GM19238 (cell line): ENCODE measurements around the gene TOMM40.
A peak's percentile ranks its signal among the peaks of the same experiment; 100 is the strongest.
"Not testable (repeated sequence)": the region's sequence is repeated elsewhere in the genome, so short reads cannot be mapped to it uniquely, and the experiment has no call there.

Experiments used
- DNase-seq: peaks from one replicate; pipeline ENCODE4 v3.0.0; 2011; ENCODE audit warnings: low spot score; ENCODE audit not compliant: insufficient read length

The TOMM40 gene

DNA sequence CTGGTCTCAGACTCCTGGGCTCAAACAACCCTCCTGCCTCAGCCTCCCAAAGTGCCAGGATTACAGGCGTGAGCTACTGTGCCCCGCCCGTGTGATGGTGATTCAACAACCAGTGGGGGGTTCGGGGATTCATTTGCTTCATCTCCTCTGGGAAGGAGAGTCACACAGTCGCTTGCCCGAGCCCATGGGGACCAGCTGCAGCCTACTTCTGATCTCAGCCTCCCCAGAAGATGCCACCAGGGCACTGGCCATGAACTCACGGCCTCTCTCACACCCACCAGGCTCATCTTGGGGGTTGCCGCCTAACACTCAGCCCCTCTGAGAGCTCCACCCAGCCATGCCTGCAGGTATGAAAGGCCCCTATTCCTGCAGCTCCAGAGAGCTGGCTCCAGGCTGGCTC is 6.8 kb downstream of the TOMM40 start:
- no peak for DNase-seq

DNA sequence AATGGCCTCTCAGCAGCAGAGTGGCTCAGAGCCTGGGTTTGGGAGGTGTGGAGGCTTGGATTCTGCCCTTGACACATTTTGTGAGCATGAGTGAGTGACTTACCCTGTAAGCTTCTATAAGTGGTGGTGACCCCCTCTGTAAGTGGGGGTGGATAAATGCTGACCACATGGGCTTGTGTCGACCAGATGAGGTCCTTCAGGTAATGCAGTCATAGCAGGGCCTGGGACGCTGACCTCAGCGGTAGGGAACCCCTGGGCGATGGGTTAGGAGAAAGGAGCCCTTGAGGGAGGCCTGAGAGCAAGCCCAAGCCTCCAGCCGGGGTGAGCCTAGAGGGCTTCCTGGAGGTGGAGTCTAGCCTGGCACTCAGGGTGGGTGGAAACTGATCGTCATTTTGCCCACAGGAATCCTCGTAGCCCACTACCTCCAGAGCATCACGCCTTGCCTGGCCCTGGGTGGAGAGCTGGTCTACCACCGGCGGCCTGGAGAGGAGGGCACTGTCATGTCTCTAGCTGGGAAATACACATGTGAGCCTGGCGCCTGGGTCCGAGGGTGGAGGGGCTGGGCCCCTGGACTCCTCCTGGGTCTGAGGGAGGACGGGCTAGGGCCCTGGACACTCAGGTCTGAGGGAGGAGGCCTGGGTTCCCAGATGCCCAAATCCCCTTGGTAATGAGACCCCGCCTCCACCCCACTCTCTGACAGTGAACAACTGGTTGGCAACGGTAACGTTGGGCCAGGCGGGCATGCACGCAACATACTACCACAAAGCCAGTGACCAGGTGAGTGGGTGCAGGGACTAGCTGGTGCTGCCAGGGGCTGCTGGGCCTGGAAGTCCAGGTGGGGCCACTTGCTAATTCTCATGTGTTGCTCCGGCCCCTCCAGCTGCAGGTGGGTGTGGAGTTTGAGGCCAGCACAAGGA is 9.5 kb downstream of the TOMM40 start:
- DNase-seq: no peak

DNA sequence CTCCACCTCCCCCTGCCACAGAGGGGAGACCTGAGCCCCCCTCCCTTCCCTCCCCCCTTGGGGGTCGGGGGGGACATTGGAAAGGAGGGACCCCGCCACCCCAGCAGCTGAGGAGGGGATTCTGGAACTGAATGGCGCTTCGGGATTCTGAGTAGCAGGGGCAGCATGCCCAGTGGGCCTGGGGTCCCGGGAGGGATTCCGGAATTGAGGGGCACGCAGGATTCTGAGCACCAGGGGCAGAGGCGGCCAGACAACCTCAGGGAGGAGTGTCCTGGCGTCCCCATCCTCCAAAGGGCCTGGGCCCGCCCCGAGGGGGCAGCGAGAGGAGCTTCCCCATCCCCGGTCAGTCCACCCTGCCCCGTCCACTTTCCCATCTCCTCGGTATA is 12.2 kb downstream of the TOMM40 start:
- no peak for DNase-seq

DNA sequence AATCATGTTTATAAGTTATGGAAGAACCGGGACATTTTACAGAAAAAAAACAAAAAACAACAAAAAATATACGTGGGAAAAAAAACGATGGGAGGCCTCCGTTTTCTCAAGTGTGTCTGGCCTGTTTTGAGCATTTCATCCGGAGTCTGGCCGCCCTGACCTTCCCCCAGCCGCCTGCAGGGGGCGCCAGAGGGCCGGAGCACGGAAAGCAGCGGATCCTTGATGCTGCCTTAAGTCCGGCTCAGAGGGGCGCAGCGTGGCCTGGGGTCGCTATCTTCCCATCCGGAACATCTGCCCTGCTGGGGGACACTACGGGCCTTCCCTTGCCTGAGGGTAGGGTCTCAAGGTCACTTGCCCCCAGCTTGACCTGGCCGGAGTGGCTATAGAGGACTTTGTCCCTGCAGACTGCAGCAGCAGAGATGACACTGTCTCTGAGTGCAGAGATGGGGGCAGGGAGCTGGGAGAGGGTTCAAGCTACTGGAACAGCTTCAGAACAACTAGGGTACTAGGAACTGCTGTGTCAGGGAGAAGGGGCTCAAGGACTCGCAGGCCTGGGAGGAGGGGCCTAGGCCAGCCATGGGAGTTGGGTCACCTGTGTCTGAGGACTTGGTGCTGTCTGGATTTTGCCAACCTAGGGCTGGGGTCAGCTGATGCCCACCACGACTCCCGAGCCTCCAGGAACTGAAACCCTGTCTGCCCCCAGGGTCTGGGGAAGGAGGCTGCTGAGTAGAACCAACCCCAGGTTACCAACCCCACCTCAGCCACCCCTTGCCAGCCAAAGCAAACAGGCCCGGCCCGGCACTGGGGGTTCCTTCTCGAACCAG is 12.8 kb downstream of the TOMM40 start:
- DNase-seq: peak; percentile 71

DNA sequence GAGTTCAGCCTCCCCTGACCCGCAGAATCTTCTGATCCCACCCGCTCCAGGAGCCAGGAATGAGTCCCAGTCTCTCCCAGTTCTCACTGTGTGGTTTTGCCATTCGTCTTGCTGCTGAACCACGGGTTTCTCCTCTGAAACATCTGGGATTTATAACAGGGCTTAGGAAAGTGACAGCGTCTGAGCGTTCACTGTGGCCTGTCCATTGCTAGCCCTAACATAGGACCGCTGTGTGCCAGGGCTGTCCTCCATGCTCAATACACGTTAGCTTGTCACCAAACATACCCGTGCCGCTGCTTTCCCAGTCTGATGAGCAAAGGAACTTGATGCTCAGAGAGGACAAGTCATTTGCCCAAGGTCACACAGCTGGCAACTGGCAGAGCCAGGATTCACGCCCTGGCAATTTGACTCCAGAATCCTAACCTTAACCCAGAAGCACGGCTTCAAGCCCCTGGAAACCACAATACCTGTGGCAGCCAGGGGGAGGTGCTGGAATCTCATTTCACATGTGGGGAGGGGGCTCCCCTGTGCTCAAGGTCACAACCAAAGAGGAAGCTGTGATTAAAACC is 13.5 kb downstream of the TOMM40 start:
- DNase-seq: no peak

DNA sequence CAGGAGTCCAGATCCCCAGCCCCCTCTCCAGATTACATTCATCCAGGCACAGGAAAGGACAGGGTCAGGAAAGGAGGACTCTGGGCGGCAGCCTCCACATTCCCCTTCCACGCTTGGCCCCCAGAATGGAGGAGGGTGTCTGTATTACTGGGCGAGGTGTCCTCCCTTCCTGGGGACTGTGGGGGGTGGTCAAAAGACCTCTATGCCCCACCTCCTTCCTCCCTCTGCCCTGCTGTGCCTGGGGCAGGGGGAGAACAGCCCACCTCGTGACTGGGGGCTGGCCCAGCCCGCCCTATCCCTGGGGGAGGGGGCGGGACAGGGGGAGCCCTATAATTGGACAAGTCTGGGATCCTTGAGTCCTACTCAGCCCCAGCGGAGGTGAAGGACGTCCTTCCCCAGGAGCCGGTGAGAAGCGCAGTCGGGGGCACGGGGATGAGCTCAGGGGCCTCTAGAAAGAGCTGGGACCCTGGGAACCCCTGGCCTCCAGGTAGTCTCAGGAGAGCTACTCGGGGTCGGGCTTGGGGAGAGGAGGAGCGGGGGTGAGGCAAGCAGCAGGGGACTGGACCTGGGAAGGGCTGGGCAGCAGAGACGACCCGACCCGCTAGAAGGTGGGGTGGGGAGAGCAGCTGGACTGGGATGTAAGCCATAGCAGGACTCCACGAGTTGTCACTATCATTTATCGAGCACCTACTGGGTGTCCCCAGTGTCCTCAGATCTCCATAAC is 14.5 kb downstream of the TOMM40 start, which contains the start of gene APOE:
TSS of gene APOE (plus strand) at position 360 of the 724 bp plus-strand sequence. CDS start 829 bp downstream, outside the sequence.
- no peak for DNase-seq

DNA sequence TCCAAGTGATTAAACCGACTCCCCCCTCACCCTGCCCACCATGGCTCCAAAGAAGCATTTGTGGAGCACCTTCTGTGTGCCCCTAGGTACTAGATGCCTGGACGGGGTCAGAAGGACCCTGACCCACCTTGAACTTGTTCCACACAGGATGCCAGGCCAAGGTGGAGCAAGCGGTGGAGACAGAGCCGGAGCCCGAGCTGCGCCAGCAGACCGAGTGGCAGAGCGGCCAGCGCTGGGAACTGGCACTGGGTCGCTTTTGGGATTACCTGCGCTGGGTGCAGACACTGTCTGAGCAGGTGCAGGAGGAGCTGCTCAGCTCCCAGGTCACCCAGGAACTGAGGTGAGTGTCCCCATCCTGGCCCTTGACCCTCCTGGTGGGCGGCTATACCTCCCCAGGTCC is 16.6 kb downstream of the TOMM40 start:
- DNase-seq: no peak

DNA sequence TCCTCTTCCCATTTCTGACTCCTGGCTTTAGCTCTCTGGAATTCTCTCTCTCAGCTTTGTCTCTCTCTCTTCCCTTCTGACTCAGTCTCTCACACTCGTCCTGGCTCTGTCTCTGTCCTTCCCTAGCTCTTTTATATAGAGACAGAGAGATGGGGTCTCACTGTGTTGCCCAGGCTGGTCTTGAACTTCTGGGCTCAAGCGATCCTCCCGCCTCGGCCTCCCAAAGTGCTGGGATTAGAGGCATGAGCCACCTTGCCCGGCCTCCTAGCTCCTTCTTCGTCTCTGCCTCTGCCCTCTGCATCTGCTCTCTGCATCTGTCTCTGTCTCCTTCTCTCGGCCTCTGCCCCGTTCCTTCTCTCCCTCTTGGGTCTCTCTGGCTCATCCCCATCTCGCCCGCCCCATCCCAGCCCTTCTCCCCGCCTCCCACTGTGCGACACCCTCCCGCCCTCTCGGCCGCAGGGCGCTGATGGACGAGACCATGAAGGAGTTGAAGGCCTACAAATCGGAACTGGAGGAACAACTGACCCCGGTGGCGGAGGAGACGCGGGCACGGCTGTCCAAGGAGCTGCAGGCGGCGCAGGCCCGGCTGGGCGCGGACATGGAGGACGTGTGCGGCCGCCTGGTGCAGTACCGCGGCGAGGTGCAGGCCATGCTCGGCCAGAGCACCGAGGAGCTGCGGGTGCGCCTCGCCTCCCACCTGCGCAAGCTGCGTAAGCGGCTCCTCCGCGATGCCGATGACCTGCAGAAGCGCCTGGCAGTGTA is 17.2 kb downstream of the TOMM40 start:
- DNase-seq: no peak

DNA sequence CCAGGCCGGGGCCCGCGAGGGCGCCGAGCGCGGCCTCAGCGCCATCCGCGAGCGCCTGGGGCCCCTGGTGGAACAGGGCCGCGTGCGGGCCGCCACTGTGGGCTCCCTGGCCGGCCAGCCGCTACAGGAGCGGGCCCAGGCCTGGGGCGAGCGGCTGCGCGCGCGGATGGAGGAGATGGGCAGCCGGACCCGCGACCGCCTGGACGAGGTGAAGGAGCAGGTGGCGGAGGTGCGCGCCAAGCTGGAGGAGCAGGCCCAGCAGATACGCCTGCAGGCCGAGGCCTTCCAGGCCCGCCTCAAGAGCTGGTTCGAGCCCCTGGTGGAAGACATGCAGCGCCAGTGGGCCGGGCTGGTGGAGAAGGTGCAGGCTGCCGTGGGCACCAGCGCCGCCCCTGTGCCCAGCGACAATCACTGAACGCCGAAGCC is 17.8 kb downstream of the TOMM40 start:
- no peak for DNase-seq

DNA sequence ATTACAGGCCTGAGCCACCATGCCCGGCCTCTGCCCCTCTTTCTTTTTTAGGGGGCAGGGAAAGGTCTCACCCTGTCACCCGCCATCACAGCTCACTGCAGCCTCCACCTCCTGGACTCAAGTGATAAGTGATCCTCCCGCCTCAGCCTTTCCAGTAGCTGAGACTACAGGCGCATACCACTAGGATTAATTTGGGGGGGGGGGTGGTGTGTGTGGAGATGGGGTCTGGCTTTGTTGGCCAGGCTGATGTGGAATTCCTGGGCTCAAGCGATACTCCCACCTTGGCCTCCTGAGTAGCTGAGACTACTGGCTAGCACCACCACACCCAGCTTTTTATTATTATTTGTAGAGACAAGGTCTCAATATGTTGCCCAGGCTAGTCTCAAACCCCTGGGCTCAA is 18.7 kb downstream of the TOMM40 start:
- no peak for DNase-seq

DNA sequence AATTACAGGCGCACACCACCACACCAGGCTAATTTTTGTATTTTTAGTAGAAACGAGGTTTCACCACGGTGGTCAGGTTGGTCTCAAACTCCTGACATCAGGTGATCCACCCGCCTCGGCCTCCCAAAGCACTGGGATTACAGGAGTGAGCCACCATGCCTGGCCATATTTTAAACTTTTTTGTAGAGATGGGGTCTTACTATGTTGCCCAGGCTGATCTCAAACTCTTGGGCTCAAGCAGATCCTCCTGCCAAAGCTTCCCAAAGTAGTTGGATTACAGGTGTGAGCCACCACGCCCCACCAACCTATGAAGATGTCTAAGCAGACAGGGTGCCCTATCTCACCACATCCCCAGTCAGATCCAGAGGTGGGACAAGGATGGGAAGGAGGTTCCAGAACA is 20.8 kb downstream of the TOMM40 start:
- DNase-seq: not testable (repeated sequence)

DNA sequence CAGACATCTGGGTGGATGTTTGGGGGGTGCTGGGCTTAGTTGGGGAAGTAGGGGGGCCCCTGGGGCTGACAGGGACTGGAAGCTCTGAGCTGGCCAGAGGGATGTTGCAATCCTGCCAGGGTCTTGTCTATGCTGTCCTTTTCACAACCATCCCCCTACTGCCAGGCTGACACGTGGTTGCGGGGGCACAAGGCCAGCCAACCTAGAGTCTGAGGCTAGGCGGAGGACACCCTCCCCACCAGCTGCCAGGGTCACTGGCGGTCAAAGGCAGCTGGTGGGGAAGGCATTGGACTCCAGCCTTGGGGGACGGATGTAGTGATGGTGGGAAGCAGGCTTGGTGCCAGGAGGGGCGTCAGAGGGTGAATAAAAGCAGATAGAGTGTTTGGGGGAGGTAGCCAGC is 21.8 kb downstream of the TOMM40 start:
- no peak for DNase-seq

DNA sequence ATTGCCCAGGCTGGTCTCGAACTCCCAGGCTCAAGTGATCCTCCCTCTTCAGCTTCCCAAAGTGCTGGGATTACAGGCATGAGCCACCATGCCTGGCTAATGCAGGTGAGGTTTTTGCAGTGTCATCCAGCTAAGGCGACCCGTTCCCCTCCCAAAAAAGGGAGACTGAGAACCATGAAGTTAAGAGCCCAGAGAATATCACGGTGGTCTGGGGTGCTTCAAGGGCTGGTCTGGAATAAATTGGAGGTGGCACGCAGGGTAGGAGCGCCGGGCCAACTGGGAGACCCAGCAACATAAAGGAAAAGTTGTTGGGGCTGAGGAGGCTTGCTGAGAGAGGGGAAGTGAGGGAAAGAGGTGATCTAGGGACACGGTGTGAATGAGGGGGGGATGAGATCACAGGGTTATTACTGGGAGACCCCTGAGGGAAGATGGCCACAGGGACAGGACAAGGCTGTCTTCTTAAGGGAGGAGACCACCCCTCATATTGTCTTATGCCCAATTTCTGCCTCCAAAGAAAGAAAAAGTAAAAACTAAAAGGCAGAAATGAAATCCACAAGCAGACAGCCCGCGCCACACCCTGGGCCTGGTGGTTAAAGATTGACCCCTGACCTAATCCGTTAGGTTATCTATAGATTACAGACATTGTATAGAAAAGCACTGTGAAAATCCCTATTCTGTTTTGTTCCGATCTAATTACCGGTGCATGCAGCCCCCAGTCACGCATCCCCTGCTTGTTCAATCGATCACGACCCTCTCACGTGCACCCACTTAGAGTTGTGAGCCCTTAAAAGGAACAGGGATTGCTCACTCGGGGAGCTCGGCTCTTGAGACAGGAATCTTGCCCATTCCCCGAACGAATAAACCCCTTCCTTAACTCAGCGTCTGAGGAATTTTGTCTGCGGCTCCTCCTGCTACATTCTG is 22.7 kb downstream of the TOMM40 start:
- DNase-seq: not testable (repeated sequence)

DNA sequence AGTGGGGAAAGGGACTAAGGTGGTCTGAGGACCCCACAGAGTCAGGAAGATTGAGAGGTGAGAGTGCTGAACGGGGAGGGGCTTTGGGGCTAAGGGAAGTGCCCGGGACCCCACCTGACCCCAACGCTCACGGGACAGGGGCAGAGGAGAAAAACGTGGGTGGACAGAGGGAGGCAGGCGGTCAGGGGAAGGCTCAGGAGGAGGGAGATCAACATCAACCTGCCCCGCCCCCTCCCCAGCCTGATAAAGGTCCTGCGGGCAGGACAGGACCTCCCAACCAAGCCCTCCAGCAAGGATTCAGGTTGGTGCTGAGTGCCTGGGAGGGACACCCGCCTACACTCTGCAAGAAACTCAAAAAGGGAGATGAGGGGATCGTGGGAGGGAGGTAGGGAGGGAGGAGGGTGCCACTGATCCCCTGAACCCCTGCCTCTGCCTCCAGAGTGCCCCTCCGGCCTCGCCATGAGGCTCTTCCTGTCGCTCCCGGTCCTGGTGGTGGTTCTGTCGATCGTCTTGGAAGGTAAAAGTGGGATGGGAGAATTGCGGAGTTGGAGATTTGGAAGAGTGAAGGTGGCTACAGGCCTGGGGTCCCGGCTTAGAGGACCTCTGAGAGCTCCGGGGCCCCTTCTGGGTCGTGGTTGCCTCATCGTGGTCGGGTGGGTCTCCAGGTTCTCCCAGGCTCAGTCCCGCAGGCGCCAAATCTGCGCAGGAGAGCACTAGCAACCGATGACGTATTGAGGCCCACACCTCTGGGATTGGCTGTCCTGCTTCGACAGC is 23.6 kb downstream of the TOMM40 start, which contains the start of gene APOC1:
TSS of gene APOC1 (plus strand) at position 176 of the 774 bp plus-strand sequence. CDS start at position 460, 284 bp downstream.
- DNase-seq: peak; percentile 98

DNA sequence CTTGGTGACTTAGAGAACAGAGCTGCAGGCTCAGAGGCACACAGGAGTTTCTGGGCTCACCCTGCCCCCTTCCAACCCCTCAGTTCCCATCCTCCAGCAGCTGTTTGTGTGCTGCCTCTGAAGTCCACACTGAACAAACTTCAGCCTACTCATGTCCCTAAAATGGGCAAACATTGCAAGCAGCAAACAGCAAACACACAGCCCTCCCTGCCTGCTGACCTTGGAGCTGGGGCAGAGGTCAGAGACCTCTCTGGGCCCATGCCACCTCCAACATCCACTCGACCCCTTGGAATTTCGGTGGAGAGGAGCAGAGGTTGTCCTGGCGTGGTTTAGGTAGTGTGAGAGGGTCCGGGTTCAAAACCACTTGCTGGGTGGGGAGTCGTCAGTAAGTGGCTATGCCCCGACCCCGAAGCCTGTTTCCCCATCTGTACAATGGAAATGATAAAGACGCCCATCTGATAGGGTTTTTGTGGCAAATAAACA is 33.2 kb downstream of the TOMM40 start:
- no peak for DNase-seq

DNA sequence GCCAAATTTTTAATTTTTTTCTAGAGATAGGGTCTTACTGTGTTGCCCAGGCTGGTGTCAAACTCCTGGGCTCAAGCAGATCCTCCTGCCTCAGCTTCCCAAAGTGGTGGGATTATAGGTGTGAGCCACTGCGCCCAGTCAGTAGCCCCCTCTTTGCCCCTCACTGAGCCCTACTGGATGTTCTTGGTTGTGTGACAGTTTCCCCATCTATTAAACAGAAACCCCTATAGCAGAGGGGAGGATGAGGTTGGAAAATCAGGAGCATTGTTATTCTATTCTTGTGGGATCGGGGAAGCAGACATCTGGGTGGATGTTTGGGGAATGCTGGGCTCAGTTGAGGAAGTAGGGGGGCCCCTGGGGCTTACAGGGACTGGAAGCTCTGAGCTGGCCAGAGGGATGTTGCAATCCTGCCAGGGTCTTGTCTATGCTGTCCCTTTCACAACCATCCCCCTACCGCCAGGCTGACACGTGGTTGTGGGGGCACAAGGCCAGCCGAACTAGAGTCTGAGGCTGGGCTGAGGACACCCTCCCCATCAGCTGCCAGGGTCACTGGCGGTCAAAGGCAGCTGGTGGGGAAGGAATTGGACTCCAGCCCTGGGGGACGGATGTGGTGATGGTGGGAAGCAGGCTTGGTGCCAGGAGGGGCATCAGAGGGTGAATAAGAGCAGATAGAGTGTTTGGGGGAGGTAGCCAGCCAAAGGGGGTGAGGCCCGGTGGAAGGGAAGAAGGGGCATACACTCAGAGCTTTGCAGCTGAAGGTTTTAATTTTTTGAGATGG is 34.2 kb downstream of the TOMM40 start:
- no peak for DNase-seq

DNA sequence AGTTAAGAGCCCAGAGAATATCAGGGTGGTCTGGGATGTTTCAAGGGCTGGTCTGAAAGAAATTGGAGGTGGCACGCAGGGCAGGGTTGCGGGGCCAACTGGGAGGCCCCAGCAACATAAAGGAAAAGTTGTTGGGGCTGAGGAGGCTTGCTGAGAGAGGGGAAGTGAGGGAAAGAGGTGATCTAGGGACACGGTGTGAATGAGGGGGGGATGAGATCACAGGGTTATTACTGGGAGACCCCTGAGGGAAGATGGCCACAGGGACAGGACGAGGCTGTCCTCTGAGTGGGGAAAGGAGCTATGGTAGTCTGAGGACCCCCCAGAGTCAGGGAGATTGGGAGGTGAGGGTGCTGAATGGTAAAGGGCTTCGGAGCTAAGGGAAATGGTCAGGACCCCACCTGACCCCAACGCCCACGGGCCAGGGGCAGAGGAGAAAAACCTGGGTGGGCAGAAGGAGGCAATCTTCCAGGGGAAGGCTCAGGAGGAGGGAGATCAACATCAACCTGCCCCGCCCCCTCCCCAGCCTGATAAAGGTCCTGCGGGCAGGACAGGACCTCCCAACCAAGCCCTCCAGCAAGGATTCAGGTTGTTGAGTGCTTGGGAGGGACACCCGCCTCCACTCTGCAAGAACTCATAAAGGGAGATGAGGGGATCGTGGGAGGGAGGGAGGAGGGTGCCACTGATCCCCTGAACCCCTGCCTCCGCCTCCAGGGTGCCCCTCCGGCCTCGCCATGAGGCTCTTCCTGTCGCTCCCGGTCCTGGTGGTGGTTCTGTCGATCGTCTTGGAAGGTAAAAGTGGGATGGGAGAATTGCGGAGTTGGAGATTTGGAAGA is 35.4 kb downstream of the TOMM40 start:
- DNase-seq: not testable (repeated sequence)
